Activated CD8-positive, alpha-beta memory T cell treated with anti-CD3 and anti-CD28 coated beads, Interleukin-2, amount 10 ng/mL, durations not matched to agents 7 days and 5 days (primary cell): ENCODE results near the gene ABCC6. TPM values are rescaled to one million over a fixed set of nuclear protein-coding genes. Genes with fewer than 3 reads are reported as not detected.
"Not testable (repeated sequence)": the region's sequence is repeated elsewhere in the genome, so short reads cannot be mapped to it uniquely, and the experiment has no call there.

Experiments
- ATAC-seq: fragments of 150-1000 bp; cut with Tn5 transposase; one replicate; pipeline ENCODE4 v1.10.0; 2021; ENCODE audit warnings: moderate library complexity
- CTCF ChIA-PET: fragments of 350-600 bp; sonication (Branson Sonifier 250); formaldehyde crosslinking; loops from one replicate; lab custom pipeline; 2021; ENCODE audit warnings: antibody characterized with exemption; lab: Charles Lee
- DNase-seq: peaks from one replicate; pipeline ENCODE4 v3.0.0-alpha.2; 2020
- H3K27ac Mint-ChIP-seq: one replicate; pipeline ENCODE4 v1.8.0; 2021; ENCODE audit warnings: mild to moderate bottlenecking, mixed read lengths
- H3K27me3 Mint-ChIP-seq: one replicate; pipeline ENCODE4 v1.8.0; 2021; ENCODE audit warnings: mixed read lengths
- H3K36me3 Mint-ChIP-seq: one replicate; pipeline ENCODE4 v1.8.0; 2021; ENCODE audit warnings: mild to moderate bottlenecking, mixed read lengths
- H3K4me1 Mint-ChIP-seq: one replicate; pipeline ENCODE4 v1.8.0; 2021; ENCODE audit warnings: mixed read lengths
- H3K4me3 Mint-ChIP-seq: one replicate; pipeline ENCODE4 v1.8.0; 2021; ENCODE audit warnings: mild to moderate bottlenecking, moderate library complexity, mixed read lengths
- H3K9me3 Mint-ChIP-seq: one replicate; pipeline ENCODE4 v1.8.0; 2022; ENCODE audit warnings: low read depth, mixed read lengths
- total RNA-seq, 2 experiments: library from RNA; stranded (reverse); gene quantifications; one replicate each; pipeline ENCODE4 v1.2.3, GENCODE V29; 2021

The ABCC6 gene
- total RNA-seq, 2 experiments from 2014 or later, result 0.16 TPM; not detected in 1

DNA sequence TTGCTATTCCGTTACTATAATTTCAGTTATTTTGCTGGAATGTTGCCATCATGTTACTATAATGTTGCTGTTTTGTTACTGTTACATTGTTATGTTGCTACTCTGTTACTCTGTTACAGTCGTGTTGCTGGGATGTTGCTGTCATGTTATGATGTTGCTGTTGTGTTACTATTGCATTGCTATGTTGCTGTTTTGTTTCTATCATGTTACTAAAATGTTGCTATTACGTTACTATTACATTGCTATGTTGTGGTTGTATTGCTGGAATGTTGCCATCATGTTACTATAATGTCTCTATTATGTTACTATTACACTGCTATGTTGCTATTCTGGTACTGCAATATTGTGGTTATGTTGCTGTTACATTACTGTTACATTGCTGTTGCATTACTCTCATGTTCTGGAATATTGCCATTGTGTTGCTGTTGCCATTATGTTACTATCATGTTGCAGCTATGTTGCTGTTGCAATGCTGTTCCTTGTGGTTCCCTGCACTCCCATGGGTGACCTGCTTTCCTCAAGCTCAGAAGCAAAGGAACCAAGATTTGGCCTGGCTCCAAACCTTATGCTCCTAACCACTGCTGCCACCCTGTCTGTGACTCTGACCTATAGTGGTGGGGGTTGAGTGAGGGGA lies 64.4 kb downstream of the ABCC6 start:
- H3K9me3 Mint-ChIP-seq, result peaks cover 14% of the 10 kb centered on the region
- H3K4me1 Mint-ChIP-seq, result no peaks in the 10 kb centered on the region
- H3K27me3 Mint-ChIP-seq, result no peaks in the 10 kb centered on the region
- CTCF ChIA-PET, result interaction anchor here (0.5 kb wide), 1 partner anchor 10 kb away, joined by 3 read pairs; no protein-coding TSS in a partner anchor
- no peak for ATAC-seq
- no peak overlapping the region for H3K27ac Mint-ChIP-seq
- H3K4me3 Mint-ChIP-seq, result no peak overlapping the region
- peaks cover 2% of the 10 kb centered on the region for H3K36me3 Mint-ChIP-seq
- DNase-seq, result no peak

DNA sequence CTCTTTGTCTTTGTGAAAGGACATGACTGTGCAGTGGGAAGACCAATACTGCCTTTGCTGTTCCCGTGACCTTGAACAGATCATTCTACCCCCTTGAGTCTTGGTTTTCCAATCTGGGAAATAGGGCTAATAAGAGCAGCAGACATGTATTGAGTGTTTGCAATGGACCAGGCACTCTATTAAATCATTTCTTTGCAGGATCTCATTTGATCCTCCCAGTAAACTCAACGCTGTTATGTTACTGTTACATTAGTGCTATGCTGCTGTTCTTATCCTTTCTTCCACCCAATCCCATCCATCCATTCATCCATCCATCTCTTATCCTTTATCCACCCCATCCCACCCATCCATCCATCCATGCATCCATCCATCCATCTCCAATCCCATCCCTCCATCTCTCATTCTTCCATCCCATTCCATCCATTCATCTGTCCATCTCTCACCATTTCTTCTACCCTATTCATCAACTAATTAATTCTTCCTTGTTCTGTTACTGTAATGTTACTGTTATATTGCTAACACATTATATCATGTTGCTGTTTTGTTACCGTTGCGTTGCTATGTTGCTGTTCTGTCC lies 65.1 kb downstream of the ABCC6 start:
- DNase-seq, result no peak
- no peak overlapping the region for H3K4me3 Mint-ChIP-seq
- peaks cover 14% of the 10 kb centered on the region for H3K9me3 Mint-ChIP-seq
- peaks cover 2% of the 10 kb centered on the region for H3K36me3 Mint-ChIP-seq
- H3K4me1 Mint-ChIP-seq, result no peaks in the 10 kb centered on the region
- no peak for ATAC-seq
- H3K27me3 Mint-ChIP-seq, result no peaks in the 10 kb centered on the region
- no peak overlapping the region for H3K27ac Mint-ChIP-seq
- CTCF ChIA-PET, result no interaction called here

GRCh38 chr16:16157166-16157565 lies 66.1 kb downstream of the ABCC6 start:
- ATAC-seq (no peak), DNase-seq (no peak)
- H3K27me3 Mint-ChIP-seq, result no peaks in the 10 kb centered on the region
- H3K9me3 Mint-ChIP-seq, result peaks cover 14% of the 10 kb centered on the region
- no peak overlapping the region for H3K4me3 Mint-ChIP-seq
- CTCF ChIA-PET, result interaction anchor here (0.7 to 1.1 kb wide), 2 partner anchors 14 to 375 kb away, joined by 3 read pairs; no protein-coding TSS in a partner anchor
- peaks cover 2% of the 10 kb centered on the region for H3K36me3 Mint-ChIP-seq
- H3K4me1 Mint-ChIP-seq, result no peaks in the 10 kb centered on the region
- H3K27ac Mint-ChIP-seq, result no peak overlapping the region

DNA sequence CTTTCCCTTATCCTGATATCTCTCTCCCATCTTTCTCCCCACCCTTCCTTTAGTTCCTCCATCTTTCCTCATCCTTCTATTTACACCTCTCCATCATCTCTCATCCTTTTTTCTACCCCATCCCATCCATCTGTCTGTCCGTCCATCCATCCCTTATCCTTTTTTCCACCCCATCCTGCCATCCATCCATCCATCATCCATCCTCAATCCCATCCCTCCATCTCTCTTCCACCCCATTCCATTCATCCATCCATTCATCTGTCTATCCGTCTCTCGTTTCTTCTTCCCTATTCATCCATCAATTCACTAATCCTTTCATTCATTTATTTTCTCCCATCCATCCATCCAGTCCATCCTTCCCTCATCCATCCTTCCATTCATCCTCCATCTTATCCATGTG lies 68.1 kb downstream of the ABCC6 start:
- ATAC-seq (no peak), DNase-seq (no peak)
- Mint-ChIP-seq H3K9me3 (peaks cover 12% of the 10 kb centered on the region), H3K36me3 (peaks cover 2% of the 10 kb centered on the region), H3K27ac (no peak overlapping the region), H3K4me3 (no peak overlapping the region), H3K27me3 (no peaks in the 10 kb centered on the region), H3K4me1 (no peaks in the 10 kb centered on the region)
- CTCF ChIA-PET, result no interaction called here

GRCh38 chr16:16154281-16154951 lies 68.9 kb downstream of the ABCC6 start:
- H3K36me3 Mint-ChIP-seq, result peaks cover 2% of the 10 kb centered on the region
- H3K9me3 Mint-ChIP-seq, result peaks cover 10% of the 10 kb centered on the region
- H3K27ac Mint-ChIP-seq, result no peak overlapping the region
- H3K4me1 Mint-ChIP-seq, result no peaks in the 10 kb centered on the region
- ATAC-seq (no peak), DNase-seq (no peak)
- CTCF ChIA-PET, result no interaction called here
- H3K4me3 Mint-ChIP-seq, result no peak overlapping the region
- no peaks in the 10 kb centered on the region for H3K27me3 Mint-ChIP-seq

- H3K4me3 Mint-ChIP-seq, H3K36me3 Mint-ChIP-seq, H3K4me1 Mint-ChIP-seq, H3K27me3 Mint-ChIP-seq, ATAC-seq, CTCF ChIA-PET, H3K9me3 Mint-ChIP-seq, DNase-seq, H3K27ac Mint-ChIP-seq: not testable (repeated sequence)
Measured at GRCh38 chr16:16153000-16153399, 70.3 kb downstream of the ABCC6 start.

DNA sequence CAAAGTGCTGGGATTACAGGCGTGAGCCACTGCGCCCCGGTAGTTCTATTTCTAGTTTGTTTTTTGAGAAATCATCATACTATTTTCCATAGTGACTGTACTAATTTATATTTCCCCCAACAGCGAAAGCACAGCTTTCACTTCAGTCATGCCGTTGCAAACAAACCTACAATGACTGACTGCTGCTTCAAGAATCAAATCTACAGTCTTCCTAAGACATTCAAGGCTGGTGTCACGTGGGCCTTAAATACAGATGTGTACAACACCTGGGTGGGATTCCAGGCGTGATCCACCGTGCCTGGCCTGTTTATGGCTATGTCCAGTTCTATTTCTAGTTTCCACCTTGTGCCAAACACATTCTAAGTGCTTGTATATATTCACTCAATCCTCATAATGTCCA lies 72.0 kb downstream of the ABCC6 start:
- ATAC-seq (no peak), DNase-seq (no peak)
- no peaks in the 10 kb centered on the region for H3K27me3 Mint-ChIP-seq
- H3K9me3 Mint-ChIP-seq, result no peaks in the 10 kb centered on the region
- no peak overlapping the region for H3K27ac Mint-ChIP-seq
- no peaks in the 10 kb centered on the region for H3K36me3 Mint-ChIP-seq
- CTCF ChIA-PET, result no interaction called here
- no peaks in the 10 kb centered on the region for H3K4me1 Mint-ChIP-seq
- H3K4me3 Mint-ChIP-seq, result no peak overlapping the region

DNA sequence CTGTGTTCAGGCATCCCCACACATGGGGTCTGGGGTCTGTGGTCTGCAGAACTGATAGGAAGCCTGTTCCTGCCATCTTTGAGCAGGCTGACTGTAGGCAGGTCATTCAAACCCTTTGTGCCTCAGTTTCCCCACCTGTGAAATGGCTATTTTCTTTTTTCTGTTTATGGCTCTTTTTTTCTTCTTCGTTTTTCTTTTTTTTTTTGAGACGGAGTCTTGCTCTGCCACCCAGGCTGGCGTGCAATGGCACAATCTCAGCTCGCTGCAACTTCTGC lies 72.5 kb downstream of the ABCC6 start:
- H3K27ac Mint-ChIP-seq, result no peak overlapping the region
- no peaks in the 10 kb centered on the region for H3K9me3 Mint-ChIP-seq
- no peaks in the 10 kb centered on the region for H3K36me3 Mint-ChIP-seq
- DNase-seq (no peak), ATAC-seq (no peak)
- CTCF ChIA-PET, result interaction anchor here (0.8 kb wide), 1 partner anchor 20 kb away, joined by 3 read pairs; no protein-coding TSS in a partner anchor
- H3K27me3 Mint-ChIP-seq, result no peaks in the 10 kb centered on the region
- H3K4me3 Mint-ChIP-seq, result no peak overlapping the region
- H3K4me1 Mint-ChIP-seq, result no peaks in the 10 kb centered on the region

DNA sequence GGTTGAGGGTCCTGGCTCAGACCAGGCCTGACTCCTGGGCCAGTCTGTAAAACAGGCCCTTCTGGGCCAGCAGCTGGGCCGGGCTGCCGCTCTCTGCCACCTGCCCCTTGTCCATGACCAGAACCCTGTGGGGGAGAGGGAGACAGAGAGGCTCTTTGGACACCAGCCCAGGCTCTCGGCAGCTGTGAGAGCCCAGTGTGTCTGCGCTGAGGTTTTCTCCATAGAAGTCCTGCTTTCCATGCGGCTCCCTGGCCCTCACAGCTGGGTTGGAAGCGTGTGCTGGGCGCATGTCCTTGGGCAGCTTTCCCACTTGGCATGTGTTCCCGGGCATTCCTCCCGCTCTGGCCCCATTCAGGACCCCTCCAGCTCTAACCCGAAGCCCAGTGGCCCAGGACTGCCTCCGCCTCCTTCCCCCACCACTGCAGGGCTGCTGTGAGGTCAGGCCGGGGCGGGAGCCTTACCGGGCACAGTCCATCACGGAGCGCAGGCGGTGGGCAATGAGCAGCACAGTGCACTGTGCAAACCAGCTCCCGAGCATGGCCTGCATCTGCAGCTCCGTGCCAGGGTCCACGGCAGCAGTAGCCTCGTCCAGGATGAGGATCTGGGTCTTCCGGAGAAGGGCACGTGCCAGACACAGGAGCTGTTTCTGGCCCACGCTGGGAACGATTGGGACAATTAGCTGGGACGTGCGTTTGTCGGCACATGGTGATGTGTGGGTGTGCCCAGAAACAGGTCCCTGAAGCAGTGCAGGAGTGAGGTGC lies 73.0 kb downstream of the ABCC6 start:
- H3K27ac Mint-ChIP-seq, result no peak overlapping the region
- H3K4me1 Mint-ChIP-seq, result no peaks in the 10 kb centered on the region
- no peaks in the 10 kb centered on the region for H3K9me3 Mint-ChIP-seq

DNA sequence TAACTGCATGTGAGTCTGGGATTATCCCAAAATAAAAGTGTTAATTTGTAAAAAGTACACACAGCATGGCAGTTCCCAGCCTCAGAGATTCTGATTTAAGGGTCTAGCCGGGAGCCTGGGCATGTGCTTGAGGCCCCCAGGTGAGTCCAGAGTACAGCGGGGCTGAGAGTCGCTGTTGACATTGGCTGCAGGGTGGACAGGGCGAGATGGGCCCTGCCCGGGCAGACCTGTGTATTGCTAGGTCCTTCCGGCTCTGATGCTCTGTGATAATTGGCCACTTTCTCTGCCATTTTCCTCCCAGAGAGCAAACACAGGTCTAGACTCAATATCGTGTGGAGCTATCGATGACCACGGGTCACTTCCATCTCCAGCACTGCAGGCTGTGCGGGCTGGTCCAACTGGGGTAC lies 73.6 kb downstream of the ABCC6 start:
- no peak overlapping the region for H3K4me3 Mint-ChIP-seq
- peaks cover 2% of the 10 kb centered on the region for H3K36me3 Mint-ChIP-seq
- no peaks in the 10 kb centered on the region for H3K27me3 Mint-ChIP-seq
- no peak for DNase-seq
- H3K9me3 Mint-ChIP-seq, result no peaks in the 10 kb centered on the region
- H3K27ac Mint-ChIP-seq, result no peak overlapping the region
- no peaks in the 10 kb centered on the region for H3K4me1 Mint-ChIP-seq
- ATAC-seq, result no peak
- CTCF ChIA-PET, result no interaction called here

More for the DNA sequence above, 73.0 kb downstream of the ABCC6 start:
- Mint-ChIP-seq H3K27me3 (no peaks in the 10 kb centered on the region), H3K36me3 (peaks cover 2% of the 10 kb centered on the region), H3K4me3 (no peak overlapping the region)
- DNase-seq (no peak), ATAC-seq (no peak)
- CTCF ChIA-PET, result interaction anchor here (0.8 kb wide), 1 partner anchor 20 kb away, joined by 3 read pairs; no protein-coding TSS in a partner anchor

DNA sequence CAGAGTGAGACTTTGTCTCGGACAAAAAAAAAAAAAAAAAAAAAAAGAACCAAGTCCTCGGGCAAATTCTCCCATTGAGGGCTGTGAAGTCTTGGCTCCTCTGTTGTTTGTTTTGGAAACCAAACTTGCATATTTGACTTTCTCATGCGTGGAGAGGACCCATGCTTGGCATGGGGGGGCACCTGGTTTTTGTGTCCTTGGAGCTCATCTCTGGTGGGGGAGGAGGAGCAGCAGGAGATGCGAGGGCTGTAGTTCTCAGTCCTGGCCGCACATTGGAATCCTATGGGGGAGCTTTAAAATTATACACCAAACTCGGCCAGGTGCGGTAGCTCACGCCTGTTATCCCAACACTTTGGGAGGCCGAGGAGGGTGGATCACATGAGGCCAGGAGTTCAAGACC lies 74.5 kb downstream of the ABCC6 start:
- Mint-ChIP-seq H3K27ac (no peak overlapping the region), H3K4me1 (no peaks in the 10 kb centered on the region), H3K4me3 (no peak overlapping the region), H3K9me3 (no peaks in the 10 kb centered on the region), H3K36me3 (peaks cover 9% of the 10 kb centered on the region), H3K27me3 (no peaks in the 10 kb centered on the region)
- DNase-seq (no peak), ATAC-seq (no peak)
- CTCF ChIA-PET, result interaction anchor here (0.7 kb wide), 2 partner anchors 10 to 16 kb away, joined by 3 read pairs; no protein-coding TSS in a partner anchor

DNA sequence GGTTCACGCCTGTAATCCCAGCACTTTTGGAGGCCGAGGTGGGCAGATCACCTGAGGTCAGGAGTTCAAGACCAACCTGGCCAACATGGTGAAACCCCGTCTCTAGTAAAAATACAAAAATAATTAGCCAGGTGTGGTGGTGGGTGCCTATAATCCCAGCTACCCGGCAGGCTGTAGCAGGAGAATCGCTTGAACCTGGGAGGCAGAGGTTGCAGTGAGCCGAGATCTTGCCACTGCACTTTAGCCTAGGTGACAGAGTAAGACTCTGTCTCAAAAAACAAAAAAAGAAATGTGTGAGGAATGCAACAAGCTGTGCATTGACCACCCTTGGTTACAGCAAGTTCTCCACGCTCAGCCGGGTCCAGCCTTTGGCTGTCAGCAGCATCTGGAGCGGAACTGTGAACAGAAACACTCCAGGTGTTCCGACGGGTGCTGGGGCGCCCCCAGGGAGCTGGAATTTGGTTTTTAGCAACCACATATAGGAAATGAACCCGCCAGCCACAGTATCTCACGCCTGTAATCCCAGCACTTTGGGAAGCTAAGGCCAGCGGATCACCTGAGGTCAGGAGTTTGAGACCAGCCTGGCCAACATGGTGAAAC lies 75.2 kb downstream of the ABCC6 start:
- peaks cover 11% of the 10 kb centered on the region for H3K36me3 Mint-ChIP-seq
- not testable (repeated sequence) for H3K4me1 Mint-ChIP-seq, ATAC-seq, DNase-seq, H3K9me3 Mint-ChIP-seq, H3K27ac Mint-ChIP-seq, H3K4me3 Mint-ChIP-seq, H3K27me3 Mint-ChIP-seq
- CTCF ChIA-PET, result interaction anchor here (0.7 kb wide), 1 partner anchor 11 kb away, joined by 3 read pairs; no protein-coding TSS in a partner anchor

DNA sequence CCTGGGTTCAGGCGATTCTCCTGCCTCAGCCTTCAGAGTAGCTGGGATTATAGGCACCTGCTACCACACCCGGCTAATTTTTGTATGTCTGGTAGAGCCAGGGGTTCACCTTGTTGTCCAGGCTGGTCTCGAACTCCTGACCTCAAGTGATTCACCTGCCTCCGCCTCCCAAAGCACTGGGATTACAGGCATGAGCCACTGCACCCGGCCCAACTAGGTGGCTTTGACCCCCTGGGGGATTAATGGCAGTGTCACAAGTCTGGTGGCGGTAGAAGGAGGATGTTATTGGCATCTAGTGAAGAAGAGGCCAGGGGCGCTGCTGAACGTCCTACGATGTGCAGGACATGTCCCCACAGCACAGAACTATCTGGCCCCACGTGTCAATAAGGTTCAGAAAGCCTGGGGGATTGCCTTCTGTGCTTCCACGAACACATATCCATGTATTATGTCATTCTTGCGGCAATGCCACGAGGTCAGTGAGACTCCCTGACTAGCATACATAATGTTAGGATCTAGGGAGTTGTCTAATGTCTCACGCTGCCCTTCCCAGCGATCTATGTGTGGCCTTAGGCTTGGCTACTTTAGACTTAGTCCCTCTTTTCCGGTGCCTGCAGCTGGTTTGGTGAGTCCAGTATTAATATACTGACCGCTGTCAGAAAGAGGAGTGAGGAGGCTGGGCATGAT lies 75.8 kb downstream of the ABCC6 start:
- H3K36me3 Mint-ChIP-seq, result peaks cover 13% of the 10 kb centered on the region
- H3K27ac Mint-ChIP-seq, result no peak overlapping the region
- CTCF ChIA-PET, result no interaction called here
- no peak for DNase-seq
- H3K9me3 Mint-ChIP-seq, result no peaks in the 10 kb centered on the region
- H3K27me3 Mint-ChIP-seq, result no peaks in the 10 kb centered on the region
- no peaks in the 10 kb centered on the region for H3K4me1 Mint-ChIP-seq
- H3K4me3 Mint-ChIP-seq, result no peak overlapping the region
- ATAC-seq, result no peak
